VCaP (cell line): ENCODE results near the gene PRB4.
"Not testable (repeated sequence)": the region's sequence is repeated elsewhere in the genome, so short reads cannot be mapped to it uniquely, and the experiment has no call there.

Source experiments
- H3K27ac ChIP-seq: fragments of 450-650 bp; 2 replicates; pipeline ENCODE4 v1.5.1; 2017
- TF ChIP-seq, protein P1 (sequence below): fragments of 450-650 bp; conservative IDR thresholded peaks from 2 replicates; pipeline ENCODE4 v1.5.1; 2017; ENCODE audit warnings: mild to moderate bottlenecking, moderate library complexity

The PRB4 gene

DNA sequence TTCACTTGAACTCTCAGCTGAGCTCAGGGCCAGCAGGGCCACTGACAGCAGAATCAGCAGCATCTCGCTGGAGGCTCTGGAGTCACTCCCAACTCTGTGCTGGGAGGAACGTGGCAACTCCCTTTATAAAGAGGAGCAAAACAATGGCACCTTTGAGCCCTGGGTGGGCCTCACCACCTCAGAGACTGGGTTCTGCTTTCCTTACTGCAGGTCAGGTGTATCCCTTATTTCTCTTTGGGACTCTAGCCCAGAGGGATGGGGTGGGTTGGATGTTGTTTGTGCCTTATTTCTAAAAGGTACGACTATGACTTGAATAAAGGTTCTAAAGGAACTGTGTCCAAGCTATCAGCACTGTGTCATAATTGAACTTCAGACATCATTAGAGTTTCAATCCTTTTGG lies at the start of gene PRB4:
TSS of gene PRB4 (minus strand) at position 101 of the 400 bp plus-strand sequence. CDS start at position 63, 38 bp downstream.
- TF ChIP-seq, protein P1, sequence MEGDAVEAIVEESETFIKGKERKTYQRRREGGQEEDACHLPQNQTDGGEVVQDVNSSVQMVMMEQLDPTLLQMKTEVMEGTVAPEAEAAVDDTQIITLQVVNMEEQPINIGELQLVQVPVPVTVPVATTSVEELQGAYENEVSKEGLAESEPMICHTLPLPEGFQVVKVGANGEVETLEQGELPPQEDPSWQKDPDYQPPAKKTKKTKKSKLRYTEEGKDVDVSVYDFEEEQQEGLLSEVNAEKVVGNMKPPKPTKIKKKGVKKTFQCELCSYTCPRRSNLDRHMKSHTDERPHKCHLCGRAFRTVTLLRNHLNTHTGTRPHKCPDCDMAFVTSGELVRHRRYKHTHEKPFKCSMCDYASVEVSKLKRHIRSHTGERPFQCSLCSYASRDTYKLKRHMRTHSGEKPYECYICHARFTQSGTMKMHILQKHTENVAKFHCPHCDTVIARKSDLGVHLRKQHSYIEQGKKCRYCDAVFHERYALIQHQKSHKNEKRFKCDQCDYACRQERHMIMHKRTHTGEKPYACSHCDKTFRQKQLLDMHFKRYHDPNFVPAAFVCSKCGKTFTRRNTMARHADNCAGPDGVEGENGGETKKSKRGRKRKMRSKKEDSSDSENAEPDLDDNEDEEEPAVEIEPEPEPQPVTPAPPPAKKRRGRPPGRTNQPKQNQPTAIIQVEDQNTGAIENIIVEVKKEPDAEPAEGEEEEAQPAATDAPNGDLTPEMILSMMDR: no peak
- H3K27ac ChIP-seq: no peak within 1 kb of the TSS

DNA sequence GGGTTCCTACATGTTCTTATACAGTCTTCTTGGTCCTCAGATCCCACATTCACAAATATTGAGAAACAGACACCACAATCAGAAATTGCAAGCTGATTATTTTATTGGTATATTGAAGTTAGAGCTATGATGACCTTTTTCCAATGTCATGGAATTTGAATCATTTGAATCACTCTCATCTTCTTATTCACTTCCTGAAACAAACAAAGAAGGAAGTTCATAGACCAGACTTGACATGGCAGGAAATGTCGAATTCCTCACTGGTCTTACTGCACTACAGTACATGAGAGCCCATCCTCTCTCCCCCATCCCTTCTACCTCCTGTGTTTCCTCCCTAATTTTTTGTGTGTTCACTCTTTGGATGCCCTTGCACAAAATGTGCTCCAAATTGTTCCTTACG lies 41.5 kb upstream of the PRB4 start:
- not testable (repeated sequence) for H3K27ac ChIP-seq

DNA sequence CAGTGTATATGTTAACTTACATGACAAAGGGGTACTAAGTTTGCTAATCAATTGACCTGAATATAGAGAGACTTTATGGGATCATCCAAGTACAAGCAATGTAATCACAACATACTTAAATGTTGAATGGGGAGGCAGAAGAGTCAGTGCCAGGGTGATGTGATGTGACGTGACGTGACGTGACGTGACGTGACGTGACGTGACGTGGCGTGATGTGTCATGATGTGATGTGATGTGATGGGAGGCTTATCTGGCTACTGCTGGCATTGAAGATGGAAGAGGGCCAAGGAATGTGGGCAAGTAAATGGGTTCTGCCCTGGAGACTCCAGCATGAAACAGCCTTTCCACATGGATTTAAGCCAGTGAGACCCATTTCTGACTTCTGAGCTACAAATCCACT lies 38.2 kb upstream of the PRB4 start:
- no peak overlapping the region for H3K27ac ChIP-seq
- TF ChIP-seq, protein P1: no peak

DNA sequence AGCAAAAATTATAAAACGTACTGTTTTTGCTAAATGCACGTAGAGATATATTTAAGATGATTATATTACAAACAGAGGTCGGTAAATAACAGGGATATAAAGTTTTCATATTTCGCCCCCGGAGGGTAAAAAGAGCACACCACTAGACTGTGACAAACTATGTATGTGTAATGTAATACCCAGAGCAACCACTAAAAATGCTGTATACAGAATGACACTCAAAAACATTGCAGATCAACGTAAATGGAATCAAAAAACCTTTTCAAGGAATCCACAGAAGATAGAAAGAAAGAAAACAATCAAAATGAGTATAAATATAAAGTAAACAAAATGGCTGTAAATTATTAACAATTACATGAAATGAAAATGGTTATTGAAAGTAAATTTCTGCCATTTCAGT lies 37.6 kb upstream of the PRB4 start:
- no peak overlapping the region for H3K27ac ChIP-seq
- TF ChIP-seq, protein P1: peak; percentile 61

DNA sequence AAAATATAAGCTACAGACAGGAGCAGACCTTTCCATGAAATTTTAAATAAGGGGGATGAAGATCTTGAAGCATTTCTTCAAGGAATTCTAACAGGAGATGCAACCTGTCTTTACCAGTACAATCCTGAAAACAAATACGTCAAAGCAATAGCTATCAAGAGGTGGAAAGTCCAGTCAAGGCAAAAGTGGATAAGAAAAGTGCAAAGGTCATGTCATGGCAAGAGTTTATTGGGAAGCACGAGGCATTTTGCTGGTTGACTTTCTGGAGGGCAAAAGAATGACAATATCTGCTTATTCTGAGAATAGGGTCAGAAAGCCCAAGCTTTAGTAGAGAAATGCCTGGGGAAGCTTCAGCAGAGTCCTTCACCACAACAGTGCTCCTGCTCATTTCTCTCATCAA lies 34.3 kb upstream of the PRB4 start:
- TF ChIP-seq, protein P1: no peak
- H3K27ac ChIP-seq: no peak overlapping the region

DNA sequence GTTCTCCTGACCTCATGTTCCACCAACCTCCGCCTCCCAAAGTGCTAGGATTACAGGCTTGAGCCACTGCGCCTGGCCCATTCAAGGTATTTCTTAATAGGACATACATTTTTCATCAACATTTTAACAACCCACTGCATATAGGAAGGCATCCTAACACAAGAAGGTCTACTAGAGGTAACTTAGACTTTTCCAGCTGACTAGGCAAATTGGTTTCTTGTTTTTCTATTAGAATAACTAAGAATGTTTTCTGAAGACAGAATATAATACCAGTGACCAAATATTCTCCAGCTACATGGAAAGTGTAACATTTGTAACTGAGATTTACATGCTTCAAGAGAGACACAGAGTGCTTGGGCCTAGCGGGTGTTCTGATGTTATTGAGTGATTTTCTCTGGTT lies 14.2 kb upstream of the PRB4 start:
- TF ChIP-seq, protein P1: no peak
- H3K27ac ChIP-seq: no peak overlapping the region

DNA sequence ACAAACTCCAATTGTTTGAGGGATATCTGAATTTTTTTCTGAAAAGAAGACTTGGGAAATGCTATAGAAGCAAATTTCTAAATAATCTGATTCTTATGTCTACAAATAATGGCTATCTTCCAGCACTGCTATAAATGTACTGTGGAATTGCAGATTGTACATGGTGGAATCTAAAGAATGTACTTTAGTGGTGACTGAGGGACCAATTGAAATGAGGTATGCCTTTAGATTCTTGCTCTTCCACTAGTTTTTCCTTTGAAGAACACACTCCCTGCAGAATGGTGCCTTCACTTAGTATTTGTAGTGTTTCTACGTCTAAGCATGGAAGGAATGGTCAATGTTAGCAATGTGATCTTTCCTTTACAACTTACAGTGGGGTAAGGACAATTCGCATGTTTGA lies 11.7 kb upstream of the PRB4 start:
- TF ChIP-seq, protein P1: no peak
- no peak overlapping the region for H3K27ac ChIP-seq

DNA sequence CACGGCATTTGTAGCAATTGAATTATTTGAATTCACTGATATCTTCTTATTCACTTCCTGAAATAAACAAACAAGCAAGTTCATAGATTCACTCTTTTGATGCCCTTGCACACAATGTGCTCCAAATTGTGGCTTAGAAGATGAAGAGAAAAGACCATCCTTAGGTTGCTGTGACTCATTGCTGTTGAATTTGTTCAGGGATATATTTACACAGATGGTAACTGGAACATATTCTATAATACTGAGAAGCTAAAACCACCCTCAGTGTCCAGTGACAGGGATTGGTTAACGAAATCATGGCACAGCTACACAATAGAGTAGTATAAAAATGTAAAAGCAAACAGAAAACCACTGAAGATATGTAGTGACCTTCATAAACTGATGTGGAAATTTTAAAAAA lies 3.1 kb downstream of the PRB4 start:
- no peak overlapping the region for H3K27ac ChIP-seq
- TF ChIP-seq, protein P1: no peak
